ENCODE results near the gene OR10V1. TPM values are rescaled to one million over a fixed set of nuclear protein-coding genes. Genes with fewer than 3 reads are reported as not detected.

The OR10V1 gene
- total RNA-seq, 1 donor from 2014 or later = not detected

DNA sequence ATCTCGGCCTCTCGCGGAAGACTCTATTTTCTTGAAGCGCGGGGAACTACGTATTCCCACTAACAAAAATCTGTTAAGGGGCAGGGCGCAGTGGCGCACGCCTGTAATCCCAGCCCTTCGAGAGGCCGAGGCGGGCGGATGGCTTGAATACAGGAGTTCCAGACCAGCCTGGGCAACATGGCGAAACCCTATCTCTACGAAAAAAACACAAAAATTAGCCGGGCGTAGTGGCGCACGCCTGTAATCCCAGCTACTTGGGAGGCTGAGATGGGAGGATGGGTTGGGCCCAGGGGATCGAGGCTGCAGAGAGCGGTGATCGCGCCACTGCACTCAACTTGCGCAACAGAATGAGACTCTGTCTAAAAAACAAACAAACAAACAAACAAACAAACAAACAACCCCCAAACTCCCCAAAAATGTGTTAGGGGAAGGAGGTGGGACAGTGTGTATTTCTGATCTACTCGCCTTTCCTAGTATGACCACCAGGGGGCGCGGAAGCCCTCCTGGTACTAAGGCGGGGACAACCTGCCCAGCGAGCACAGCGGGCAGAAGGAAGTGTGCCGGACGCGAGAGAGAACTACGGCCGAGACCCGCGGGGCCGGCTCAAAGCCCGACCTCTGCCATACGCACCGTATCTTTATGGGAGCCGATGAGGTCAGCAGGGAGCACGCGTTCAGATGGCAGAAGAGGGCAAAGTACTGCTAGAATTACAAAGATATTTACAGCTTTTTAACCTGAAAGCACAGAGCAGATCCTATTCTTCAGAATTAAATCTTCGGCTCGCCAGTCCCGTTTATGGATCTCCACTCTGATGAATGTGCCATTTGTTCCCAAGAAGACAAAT, 40.2 kb upstream of the OR10V1 start:
- intact Hi-C loops (cut with micrococcal nuclease) = loop anchor here (2.0 kb wide), 1 partner anchor 49 kb away; no protein-coding TSS in a partner anchor
- peak; percentile 87 for DNase-seq
- H3K36me3 ChIP-seq = no peaks in the 10 kb centered on the region
- peaks cover 36% of the 10 kb centered on the region for H3K4me1 ChIP-seq
- no peaks in the 10 kb centered on the region for H3K9me3 ChIP-seq (replicated peaks)
- TF ChIP-seq, protein P1, sequence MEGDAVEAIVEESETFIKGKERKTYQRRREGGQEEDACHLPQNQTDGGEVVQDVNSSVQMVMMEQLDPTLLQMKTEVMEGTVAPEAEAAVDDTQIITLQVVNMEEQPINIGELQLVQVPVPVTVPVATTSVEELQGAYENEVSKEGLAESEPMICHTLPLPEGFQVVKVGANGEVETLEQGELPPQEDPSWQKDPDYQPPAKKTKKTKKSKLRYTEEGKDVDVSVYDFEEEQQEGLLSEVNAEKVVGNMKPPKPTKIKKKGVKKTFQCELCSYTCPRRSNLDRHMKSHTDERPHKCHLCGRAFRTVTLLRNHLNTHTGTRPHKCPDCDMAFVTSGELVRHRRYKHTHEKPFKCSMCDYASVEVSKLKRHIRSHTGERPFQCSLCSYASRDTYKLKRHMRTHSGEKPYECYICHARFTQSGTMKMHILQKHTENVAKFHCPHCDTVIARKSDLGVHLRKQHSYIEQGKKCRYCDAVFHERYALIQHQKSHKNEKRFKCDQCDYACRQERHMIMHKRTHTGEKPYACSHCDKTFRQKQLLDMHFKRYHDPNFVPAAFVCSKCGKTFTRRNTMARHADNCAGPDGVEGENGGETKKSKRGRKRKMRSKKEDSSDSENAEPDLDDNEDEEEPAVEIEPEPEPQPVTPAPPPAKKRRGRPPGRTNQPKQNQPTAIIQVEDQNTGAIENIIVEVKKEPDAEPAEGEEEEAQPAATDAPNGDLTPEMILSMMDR (IDR thresholded peaks at IDR 0.05; ENCODE audit: borderline replicate concordance) = peak; percentile 93
- peak overlapping the region; percentile 97 for H3K4me3 ChIP-seq
- peak overlapping the region; percentile 98 for H3K27ac ChIP-seq (replicated peaks)
- H3K27me3 ChIP-seq (ENCODE audit: low read depth) = no peaks in the 10 kb centered on the region

DNA sequence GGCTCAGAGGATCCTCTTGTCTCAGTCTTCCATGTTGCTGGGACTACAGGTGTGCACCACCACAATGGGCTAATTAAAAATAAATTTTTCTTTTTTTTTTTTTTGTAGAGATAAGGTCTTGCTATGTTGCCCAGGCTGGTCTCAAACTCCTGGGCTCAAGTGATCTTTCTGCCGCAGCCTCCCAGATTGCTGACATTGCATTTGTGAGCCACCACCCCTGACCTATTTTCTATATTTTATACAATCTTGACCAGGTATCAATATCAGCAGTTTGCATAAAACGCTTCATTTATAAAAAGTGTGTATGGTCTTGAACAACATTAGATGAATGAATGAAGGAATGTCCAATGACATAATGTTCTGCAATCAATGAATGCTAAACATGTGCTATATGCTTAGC, 32.5 kb upstream of the OR10V1 start:
- Histone ChIP-seq H3K27ac (replicated peaks) (no peak overlapping the region), H3K4me1 (no peaks in the 10 kb centered on the region), H3K27me3 (ENCODE audit: low read depth) (no peaks in the 10 kb centered on the region), H3K4me3 (no peak overlapping the region), H3K9me3 (replicated peaks) (no peaks in the 10 kb centered on the region), H3K36me3 (no peaks in the 10 kb centered on the region)
- intact Hi-C loops (cut with micrococcal nuclease) = no loop called here
- TF ChIP-seq, protein P1 (IDR thresholded peaks at IDR 0.05; ENCODE audit: borderline replicate concordance) = no peak
- DNase-seq = no peak

DNA sequence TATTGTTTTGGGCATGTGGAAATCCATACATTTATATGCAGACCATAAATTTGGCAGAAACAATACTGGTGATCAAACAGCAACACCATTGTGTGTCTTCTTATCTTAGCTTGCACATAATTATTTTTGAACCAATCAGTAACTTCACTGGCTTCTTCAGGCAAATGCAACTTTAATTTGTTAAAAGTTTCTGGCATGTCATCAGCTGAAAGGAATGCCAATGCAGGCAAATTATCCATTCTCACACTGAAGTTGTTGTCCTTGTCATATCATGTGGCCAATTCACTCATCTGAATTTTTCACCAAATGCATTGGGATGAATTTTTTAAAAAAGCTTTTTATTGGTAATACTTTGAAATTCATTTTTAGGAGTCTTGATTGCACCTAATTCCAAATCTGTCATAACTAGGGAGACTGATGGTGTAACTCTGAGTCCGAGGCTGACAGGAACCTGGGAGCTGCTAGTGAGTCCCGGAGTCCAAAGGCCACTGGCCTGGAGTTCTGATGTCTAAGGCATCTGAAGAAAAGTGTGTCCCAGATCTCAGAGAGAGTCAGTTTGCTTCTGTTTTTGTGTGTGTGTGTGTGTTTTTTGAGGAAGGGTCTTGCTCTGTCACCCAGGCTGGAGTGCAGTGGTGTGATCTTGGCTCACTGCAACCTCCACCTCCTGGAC, 17.4 kb upstream of the OR10V1 start:
- Histone ChIP-seq H3K36me3 (no peaks in the 10 kb centered on the region), H3K27ac (replicated peaks) (no peak overlapping the region), H3K27me3 (ENCODE audit: low read depth) (no peaks in the 10 kb centered on the region), H3K9me3 (replicated peaks) (no peaks in the 10 kb centered on the region), H3K4me3 (no peak overlapping the region), H3K4me1 (no peaks in the 10 kb centered on the region)
- intact Hi-C loops (cut with micrococcal nuclease) = no loop called here
- TF ChIP-seq, protein P1 (IDR thresholded peaks at IDR 0.05; ENCODE audit: borderline replicate concordance) = no peak
- no peak for DNase-seq

DNA sequence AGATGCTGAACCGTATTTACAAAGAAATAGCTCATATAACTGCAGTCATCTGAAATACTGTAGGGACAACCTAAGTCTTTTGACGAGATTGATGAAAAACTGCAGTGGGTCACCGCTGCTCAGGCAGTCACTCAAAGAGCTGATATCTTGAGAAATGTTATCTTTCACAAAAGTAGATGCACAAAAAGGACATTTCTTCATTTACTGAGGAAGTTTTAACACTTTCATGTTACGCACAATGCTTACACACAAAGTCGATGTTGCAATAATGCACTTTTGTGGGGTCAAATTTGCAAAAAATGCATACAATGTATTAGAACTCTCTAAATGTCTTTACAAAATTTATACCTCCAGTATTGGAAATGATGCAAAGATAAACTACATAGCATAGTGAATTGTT, 16.2 kb upstream of the OR10V1 start:
- Histone ChIP-seq H3K4me3 (no peak overlapping the region), H3K27me3 (ENCODE audit: low read depth) (no peaks in the 10 kb centered on the region), H3K9me3 (replicated peaks) (no peaks in the 10 kb centered on the region), H3K27ac (replicated peaks) (no peak overlapping the region), H3K36me3 (no peaks in the 10 kb centered on the region), H3K4me1 (no peaks in the 10 kb centered on the region)
- no peak for DNase-seq
- TF ChIP-seq, protein P1 (IDR thresholded peaks at IDR 0.05; ENCODE audit: borderline replicate concordance) = no peak
- intact Hi-C loops (cut with micrococcal nuclease) = no loop called here

DNA sequence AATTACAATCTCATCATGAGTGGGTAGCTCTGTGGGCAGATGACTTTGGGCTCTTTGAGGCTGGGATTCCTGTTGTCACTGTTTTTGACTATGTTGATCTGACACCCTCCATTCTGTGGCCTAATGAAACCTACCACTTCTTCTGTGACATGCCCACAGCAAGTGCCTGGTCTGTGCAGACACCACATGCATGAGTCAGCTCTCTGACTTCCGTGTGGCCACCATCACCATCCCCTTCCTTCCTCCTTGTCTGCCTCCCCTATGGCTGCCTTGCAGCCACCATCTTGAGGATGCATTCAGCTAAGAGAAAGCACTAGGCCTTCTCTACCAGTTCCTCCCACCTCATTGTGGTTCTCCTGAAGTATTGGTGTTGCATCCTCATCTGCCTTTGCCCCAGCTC, 15.3 kb upstream of the OR10V1 start:
- Histone ChIP-seq H3K27me3 (ENCODE audit: low read depth) (no peaks in the 10 kb centered on the region), H3K4me1 (no peaks in the 10 kb centered on the region), H3K36me3 (no peaks in the 10 kb centered on the region), H3K9me3 (replicated peaks) (no peaks in the 10 kb centered on the region), H3K4me3 (no peak overlapping the region), H3K27ac (replicated peaks) (no peak overlapping the region)
- TF ChIP-seq, protein P1 (IDR thresholded peaks at IDR 0.05; ENCODE audit: borderline replicate concordance) = no peak
- intact Hi-C loops (cut with micrococcal nuclease) = no loop called here
- DNase-seq = no peak
